PC-3 (cell line): ENCODE results near the gene ALDOA.

Experiments used
- CTCF ChIP-seq: fragments of 300-600 bp; sonication (generic); conservative IDR thresholded peaks from 2 replicates; pipeline ENCODE4 v1.5.1; 2017; ENCODE audit warnings: antibody characterized with exemption, low read depth, mild to moderate bottlenecking, low read length
- EZH2 ChIP-seq: fragments of 300-600 bp; sonication (generic); IDR thresholded peaks from one replicate; pipeline ENCODE4 v1.6.1; 2017; ENCODE audit warnings: antibody characterized with exemption, mild to moderate bottlenecking, low read length; ENCODE audit not compliant: unreplicated experiment

- no peak for TF ChIP-seq CTCF
- no peak for TF ChIP-seq EZH2
Observed at GRCh38 chr16:30030011-30030685, 35.4 kb upstream of the ALDOA start.
